Endodermal cell (in vitro differentiated cells): Measurements from ENCODE around the gene PLA2G4D. TPM values are rescaled to one million over a fixed set of nuclear protein-coding genes. Genes with fewer than 3 reads are reported as not detected.

Experiments used
- DNase-seq: peaks from one replicate; pipeline ENCODE4 v3.0.0-alpha.2; 2017
- H3K27ac ChIP-seq: 2 replicates; pipeline ENCODE4 v1.5.1; 2013; ENCODE audit warnings: mild to moderate bottlenecking, low read depth, low read length, moderate library complexity
- H3K27me3 ChIP-seq: 2 replicates; pipeline ENCODE4 v1.6.1; 2013; ENCODE audit warnings: mild to moderate bottlenecking, low read length, moderate library complexity; ENCODE audit not compliant: insufficient read depth, control insufficient read depth, poor library complexity, severe bottlenecking
- H3K36me3 ChIP-seq: 2 replicates; pipeline ENCODE4 v1.7.0; 2013; ENCODE audit warnings: mild to moderate bottlenecking, low read length, moderate library complexity; ENCODE audit not compliant: control insufficient read depth, insufficient read depth
- H3K4me1 ChIP-seq: one replicate; pipeline ENCODE4 v1.7.0; 2013; ENCODE audit warnings: low read length; ENCODE audit not compliant: control insufficient read depth, insufficient read depth
- H3K4me3 ChIP-seq: 2 replicates; pipeline ENCODE4 v1.5.1; 2013; ENCODE audit warnings: mild to moderate bottlenecking, low read length, moderate library complexity
- H3K9ac ChIP-seq: 2 replicates; pipeline ENCODE4 v1.6.1; 2013; ENCODE audit warnings: mild to moderate bottlenecking, low read length, moderate library complexity; ENCODE audit not compliant: poor library complexity, severe bottlenecking; ENCODE audit errors: extremely low read depth
- H3K9me3 ChIP-seq: 2 replicates; pipeline ENCODE4 v1.6.1; 2013; ENCODE audit warnings: mild to moderate bottlenecking, low read length, moderate library complexity; ENCODE audit not compliant: control insufficient read depth
- H3K27ac Mint-ChIP-seq: 2 replicates; pipeline ENCODE4 v1.8.0; 2020; ENCODE audit warnings: mixed read lengths
- H3K27me3 Mint-ChIP-seq: 2 replicates; pipeline ENCODE4 v1.8.0; 2021; ENCODE audit warnings: mild to moderate bottlenecking, mixed read lengths; ENCODE audit not compliant: insufficient read depth
- H3K36me3 Mint-ChIP-seq: 2 replicates; pipeline ENCODE4 v1.8.0; 2020; ENCODE audit warnings: low read depth, mixed read lengths
- H3K4me1 Mint-ChIP-seq: 2 replicates; pipeline ENCODE4 v1.8.0; 2020; ENCODE audit warnings: mixed read lengths
- H3K4me3 Mint-ChIP-seq: 2 replicates; pipeline ENCODE4 v1.8.0; 2020; ENCODE audit warnings: mild to moderate bottlenecking, moderate library complexity, mixed read lengths
- H3K9me3 Mint-ChIP-seq: 2 replicates; pipeline ENCODE4 v1.8.0; 2020; ENCODE audit warnings: mild to moderate bottlenecking, mixed read lengths
- WGBS, 2 experiments: methylation state at CpG; one replicate each; pipeline versions ENCODE4 v1.1.5 to v1.1.7; 2013; ENCODE audit warnings: missing lambda C conversion rate in 2 of 2, mixed read lengths in 1 of 2; ENCODE audit not compliant: insufficient coverage in 1 of 2, insufficient read length in 1 of 2; 5-methylcytosine and 5-hydroxymethylcytosine counted together
- total RNA-seq, 2 donors: library from RNA; stranded (reverse); fragmentation: NEBNext Ultra II Directional in 1 of 2; extraction: Animal tissue kit (Norgen Biotek cat#: 25700) in 1 of 2; gene quantifications; 2 replicates in 1 of 2; 3 replicates in 1 of 2; pipeline ENCODE4 v1.2.1, GENCODE V29; 2021
- TF ChIP-seq, protein P1 (sequence below): fragments of 200-600 bp; sonication (generic); conservative IDR thresholded peaks from 2 replicates; pipeline ENCODE4 v1.5.0; 2021; ENCODE audit warnings: antibody characterized with exemption, mild to moderate bottlenecking

PLA2G4D gene
- total RNA-seq, 2 donors from 2014 or later = not detected

DNA sequence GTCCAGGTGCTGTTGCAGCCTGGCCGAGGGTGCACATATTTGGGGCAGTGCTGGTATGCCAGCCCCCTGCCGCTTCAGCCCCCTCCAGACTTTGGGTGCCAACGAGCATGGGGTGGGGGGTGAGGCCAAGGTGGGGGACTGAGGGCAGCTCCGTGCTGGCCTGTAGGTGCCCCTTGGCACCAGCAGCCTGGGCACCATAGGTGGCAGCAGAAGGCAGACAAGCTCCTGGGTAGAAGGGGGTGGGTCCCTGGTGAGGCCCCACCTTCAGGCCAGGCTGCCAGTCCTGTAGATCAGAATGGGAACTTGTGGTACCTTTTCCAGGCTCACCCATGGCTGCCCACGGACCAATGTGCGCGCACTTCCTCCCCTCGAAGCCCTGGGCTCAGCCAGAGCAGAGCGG is 57.4 kb downstream of the PLA2G4D start:
- no peak overlapping the region for H3K4me3 Mint-ChIP-seq
- H3K9ac ChIP-seq = no peak overlapping the region
- H3K4me3 ChIP-seq = no peak overlapping the region
- H3K9me3 Mint-ChIP-seq = peaks cover 4% of the 10 kb centered on the region
- H3K27me3 Mint-ChIP-seq = no peaks in the 10 kb centered on the region
- H3K27me3 ChIP-seq = no peaks in the 10 kb centered on the region
- H3K4me1 Mint-ChIP-seq = peaks cover 5% of the 10 kb centered on the region
- H3K36me3 ChIP-seq = no peaks in the 10 kb centered on the region
- peaks cover 3% of the 10 kb centered on the region for H3K9me3 ChIP-seq
- no peak overlapping the region for H3K27ac Mint-ChIP-seq
- H3K36me3 Mint-ChIP-seq = no peaks in the 10 kb centered on the region
- no peak overlapping the region for H3K27ac ChIP-seq
- DNase-seq = no peak
- no peaks in the 10 kb centered on the region for H3K4me1 ChIP-seq
- 94% methylated on average over 7 to 9 of the region's 9 CpGs for WGBS, 2 experiments
- TF ChIP-seq, protein P1, sequence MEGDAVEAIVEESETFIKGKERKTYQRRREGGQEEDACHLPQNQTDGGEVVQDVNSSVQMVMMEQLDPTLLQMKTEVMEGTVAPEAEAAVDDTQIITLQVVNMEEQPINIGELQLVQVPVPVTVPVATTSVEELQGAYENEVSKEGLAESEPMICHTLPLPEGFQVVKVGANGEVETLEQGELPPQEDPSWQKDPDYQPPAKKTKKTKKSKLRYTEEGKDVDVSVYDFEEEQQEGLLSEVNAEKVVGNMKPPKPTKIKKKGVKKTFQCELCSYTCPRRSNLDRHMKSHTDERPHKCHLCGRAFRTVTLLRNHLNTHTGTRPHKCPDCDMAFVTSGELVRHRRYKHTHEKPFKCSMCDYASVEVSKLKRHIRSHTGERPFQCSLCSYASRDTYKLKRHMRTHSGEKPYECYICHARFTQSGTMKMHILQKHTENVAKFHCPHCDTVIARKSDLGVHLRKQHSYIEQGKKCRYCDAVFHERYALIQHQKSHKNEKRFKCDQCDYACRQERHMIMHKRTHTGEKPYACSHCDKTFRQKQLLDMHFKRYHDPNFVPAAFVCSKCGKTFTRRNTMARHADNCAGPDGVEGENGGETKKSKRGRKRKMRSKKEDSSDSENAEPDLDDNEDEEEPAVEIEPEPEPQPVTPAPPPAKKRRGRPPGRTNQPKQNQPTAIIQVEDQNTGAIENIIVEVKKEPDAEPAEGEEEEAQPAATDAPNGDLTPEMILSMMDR = no peak

DNA sequence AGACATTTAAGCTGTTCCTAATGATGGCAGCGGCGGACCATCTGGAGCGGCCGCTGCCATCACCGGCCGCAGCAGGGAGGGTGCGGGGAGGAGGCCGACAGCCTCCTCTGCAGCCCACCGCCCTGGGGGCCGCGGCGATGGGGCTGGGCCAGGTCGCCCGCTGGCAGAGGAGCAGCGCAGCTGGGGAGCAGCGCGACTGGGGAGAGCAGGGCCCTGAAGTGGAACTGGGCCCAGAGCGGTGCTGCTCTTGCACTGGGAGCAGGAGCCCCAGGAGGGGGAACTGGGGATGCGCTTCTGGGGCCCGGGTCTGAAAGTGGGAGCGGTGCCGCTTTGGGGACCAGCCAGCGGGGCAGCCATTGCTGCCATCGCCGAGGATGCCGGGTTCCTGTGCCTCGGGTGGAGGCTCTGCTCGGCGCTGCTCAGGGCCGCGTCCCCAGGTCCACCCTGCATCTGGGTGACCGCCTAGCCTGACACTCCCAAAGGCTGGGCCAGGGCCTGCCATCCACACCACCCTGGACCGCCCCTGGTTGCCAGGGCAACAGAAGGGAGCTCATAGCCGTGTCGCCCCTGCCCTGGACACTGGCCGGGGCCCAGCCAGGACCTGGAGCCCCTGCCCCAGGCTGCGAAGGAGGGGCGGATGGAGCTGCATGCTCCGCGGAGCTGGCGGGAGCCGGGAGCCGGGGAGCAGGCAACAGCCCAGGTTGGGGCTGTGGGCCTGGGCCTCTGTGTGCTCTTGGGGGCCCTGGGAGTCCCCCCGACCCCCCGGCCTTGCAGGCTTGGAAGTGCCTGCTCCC is 58.1 kb downstream of the PLA2G4D start:
- Mint-ChIP-seq H3K9me3 (peaks cover 5% of the 10 kb centered on the region), H3K27ac (no peak overlapping the region), H3K4me3 (no peak overlapping the region), H3K36me3 (no peaks in the 10 kb centered on the region), H3K4me1 (peaks cover 5% of the 10 kb centered on the region), H3K27me3 (peaks cover 2% of the 10 kb centered on the region)
- Histone ChIP-seq H3K4me3 (no peak overlapping the region), H3K36me3 (no peaks in the 10 kb centered on the region), H3K27ac (no peak overlapping the region), H3K27me3 (no peaks in the 10 kb centered on the region), H3K9ac (no peak overlapping the region), H3K4me1 (no peaks in the 10 kb centered on the region), H3K9me3 (peaks cover 9% of the 10 kb centered on the region)
- WGBS, 2 experiments = 90 to 94% methylated on average over 28 to 45 of the region's 45 CpGs
- TF ChIP-seq, protein P1 = no peak
- no peak for DNase-seq

DNA sequence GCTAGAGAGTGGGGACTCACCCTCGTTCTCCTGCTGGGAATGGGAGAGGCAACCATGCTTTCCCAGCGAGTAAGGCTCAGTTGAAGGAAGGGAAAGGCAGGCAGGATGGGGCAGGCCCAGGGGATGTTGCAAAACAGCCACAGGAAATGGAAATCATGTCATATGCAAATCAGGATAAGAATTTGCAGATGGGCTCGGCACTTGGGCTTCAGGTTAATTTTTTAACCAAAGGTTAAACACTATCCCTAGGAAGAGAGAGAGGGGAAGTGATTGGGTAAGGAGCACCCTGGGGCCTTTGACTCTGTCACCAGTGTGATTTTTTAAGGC is 59.0 kb downstream of the PLA2G4D start:
- no peak overlapping the region for H3K27ac Mint-ChIP-seq

More for the DNA sequence above, 59.0 kb downstream of the PLA2G4D start:
- WGBS, 2 experiments = 57 to 63% methylated on average over 2 to 3 of the region's 3 CpGs
- Mint-ChIP-seq H3K9me3 (peaks cover 5% of the 10 kb centered on the region), H3K27me3 (peaks cover 2% of the 10 kb centered on the region), H3K4me1 (peaks cover 5% of the 10 kb centered on the region), H3K4me3 (no peak overlapping the region), H3K36me3 (no peaks in the 10 kb centered on the region)
- Histone ChIP-seq H3K4me1 (no peaks in the 10 kb centered on the region), H3K4me3 (no peak overlapping the region), H3K27ac (no peak overlapping the region), H3K27me3 (no peaks in the 10 kb centered on the region), H3K9ac (no peak overlapping the region), H3K9me3 (peaks cover 9% of the 10 kb centered on the region), H3K36me3 (no peaks in the 10 kb centered on the region)
- TF ChIP-seq, protein P1 = no peak
- peak; percentile 71 for DNase-seq
